Psoas muscle (tissue), 8 donors: ENCODE data around the gene GLE1. TPM values are rescaled to one million over a fixed set of nuclear protein-coding genes. Genes with fewer than 3 reads are reported as not detected.
A peak's percentile ranks its signal among the peaks of the same experiment; 100 is the strongest.
"Not testable (repeated sequence)": the region's sequence is repeated elsewhere in the genome, so short reads cannot be mapped to it uniquely, and the experiment has no call there.

Experiments
- ATAC-seq, 4 donors: fragments of 200-7000 bp; cut with Tn5 transposase; one replicate each; pipeline ENCODE4 v1.9.1; 2020; ENCODE audit warnings: moderate library complexity in 3 of 4, mild to moderate bottlenecking in 2 of 4
- DNase-seq, 2 donors: peaks; one replicate each; pipeline ENCODE4 v3.0.0-alpha.2; 2020
- H3K27ac ChIP-seq: fragments of 200-600 bp; one replicate; pipeline ENCODE4 v1.8.0; 2022
- H3K27me3 ChIP-seq, 3 donors: fragments of 200-600 bp in 1 of 3; one replicate each; pipeline versions ENCODE4 v1.6.1 to v1.8.0; 2013 to 2022; ENCODE audit warnings: low read length in 2 of 3, mild to moderate bottlenecking in 2 of 3, moderate library complexity in 1 of 3; ENCODE audit not compliant: insufficient read depth in 3 of 3
- H3K36me3 ChIP-seq, 2 donors: fragments of 200-600 bp in 1 of 2; one replicate each; pipeline versions ENCODE4 v1.6.1 to v1.8.0; 2013 to 2022; ENCODE audit warnings: low read depth in 1 of 2, mild to moderate bottlenecking in 1 of 2, moderate library complexity in 1 of 2; ENCODE audit not compliant: insufficient read depth in 1 of 2
- H3K4me1 ChIP-seq: fragments of 200-600 bp; one replicate; pipeline ENCODE4 v1.8.0; 2022
- H3K4me3 ChIP-seq: fragments of 200-600 bp; one replicate; pipeline ENCODE4 v1.8.0; 2022; ENCODE audit warnings: mild to moderate bottlenecking
- H3K9me3 ChIP-seq: fragments of 200-600 bp; one replicate; pipeline ENCODE4 v1.8.0; 2022
- CTCF ChIP-seq: fragments of 200-600 bp; IDR thresholded peaks from one replicate; pipeline ENCODE4 v1.8.0; 2022; ENCODE audit warnings: antibody characterized with exemption
- WGBS, 3 donors: extraction: QIAGEN DNeasy Blood & Tissue Kit; methylation state at CpG; one replicate each; pipeline versions ENCODE4 v1.1.6 to v1.1.7; 2013; 5-methylcytosine and 5-hydroxymethylcytosine counted together
- intact Hi-C, 2 donors: fragments of 100-400 bp; cut with DNase I; formaldehyde crosslinking; loops; one replicate each; pipeline versions ENCODE4 v1.11.0 to v1.14.2; 2022
- polyA plus RNA-seq, 3 donors: library from polyadenylated mRNA; stranded (reverse); fragments of 200-250 nt; gene quantifications; one replicate each; pipeline ENCODE4 v1.2.3, GENCODE V29; 2013
- total RNA-seq, 4 donors: library from RNA; stranded (reverse); fragmentation: NEBNext Ultra II Directional in 2 of 4; extraction: Animal tissue kit (Norgen Biotek cat#: 25700) in 2 of 4; gene quantifications; one replicate each; pipeline versions ENCODE4 v1.2.1 to v1.2.4, GENCODE V29; 2021 to 2023
- donor health status: healthy with polysubstance abuse.
- donor health status: DM: no; HTN: no; CAD: no; lungs with moderate emphysema.
- donor health status: Bipolar disorder and iron deficiency.
- donor health status: healthy.
- donor health status: DM: yes; HTN: yes; CAD: no.
- donor health status: DM: no; HTN: no; CAD: no.
- donor health status: DM: no; HTN: no; CAD: no.
- donor health status: DM: yes; HTN: yes; CAD: no.

GLE1 gene
- total and polyA plus RNA-seq, 7 donors, result 10.3 to 29.5 (median 22.1) TPM

GRCh38 chr9:128499920-128500319, 4.6 kb upstream of the GLE1 start:
- no peaks in the 10 kb centered on the region for H3K9me3 ChIP-seq
- no peak overlapping the region for H3K27ac ChIP-seq
- WGBS, 3 donors, result 91 to 95% (median 93%) methylated on average over 15 of the region's 15 CpGs
- intact Hi-C loops, result no loop called here
- no peaks in the 10 kb centered on the region for H3K27me3 ChIP-seq
- TF ChIP-seq CTCF, result no peak
- H3K4me1 ChIP-seq, result peaks cover 5% of the 10 kb centered on the region
- DNase-seq, result no peak
- no peak overlapping the region for H3K4me3 ChIP-seq
- peaks cover 3 to 48% of the 10 kb centered on the region in 2 donors for H3K36me3 ChIP-seq
- ATAC-seq, result no peak

DNA sequence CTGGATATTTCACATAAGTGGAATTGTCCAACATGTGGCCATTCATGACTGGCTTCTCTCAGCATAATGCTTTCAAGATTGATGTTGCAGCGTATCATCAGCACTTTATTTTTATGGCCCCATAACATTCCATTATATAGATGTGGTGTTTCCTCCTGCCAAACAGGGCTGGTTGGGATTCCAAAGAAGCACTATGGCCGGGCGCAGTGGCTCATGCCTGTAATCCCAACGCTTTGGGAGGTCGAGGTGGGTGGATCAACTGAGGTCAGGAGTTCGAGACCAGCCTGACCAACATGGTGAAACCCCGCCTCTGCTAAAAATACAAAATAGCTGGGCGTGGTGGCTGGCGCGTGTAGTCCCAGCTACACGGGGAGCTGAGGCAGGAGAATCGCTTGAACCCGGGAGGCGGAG, 1.1 kb upstream of the GLE1 start:
- H3K27ac ChIP-seq, H3K27me3 ChIP-seq, intact Hi-C loops, DNase-seq, H3K9me3 ChIP-seq, ATAC-seq: not testable (repeated sequence)
- Histone ChIP-seq H3K4me3 (peak overlapping the region; percentile 86), H3K36me3 (peaks cover 0 to 22% of the 10 kb centered on the region in 2 donors), H3K4me1 (peaks cover 17% of the 10 kb centered on the region)
- 51 to 54% (median 53%) methylated on average over 14 of the region's 14 CpGs for WGBS, 3 donors

DNA sequence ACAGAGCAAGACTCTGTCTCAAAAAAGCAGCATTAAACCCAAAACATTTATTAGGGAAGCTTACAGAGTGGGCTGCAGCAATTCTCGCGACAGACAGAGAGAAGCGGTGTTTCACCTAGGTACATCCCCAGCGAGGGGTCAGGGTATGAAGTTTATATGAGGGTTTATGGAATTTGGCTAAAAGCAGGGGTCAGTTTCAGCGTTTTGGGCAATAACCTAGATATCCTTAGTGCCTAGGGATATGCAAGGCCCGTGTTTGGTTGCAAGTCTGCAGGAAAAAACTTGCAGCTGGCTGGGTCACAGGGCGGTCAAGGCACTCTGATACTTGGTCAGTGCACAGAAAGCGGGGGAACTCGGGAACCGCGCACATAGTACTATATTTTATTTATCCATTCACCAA, 649 bp upstream of the GLE1 start:
- WGBS, 3 donors, result 12 to 14% (median 14%) methylated on average over 11 of the region's 11 CpGs
- H3K9me3 ChIP-seq, result no peaks in the 10 kb centered on the region
- H3K27me3 ChIP-seq, result no peaks in the 10 kb centered on the region
- ATAC-seq (peak in 3 of 4 donors; percentile 22 to 38 (median 35)), DNase-seq (peak in 1 of 2 donors; percentile 17)
- peaks cover 0 to 22% of the 10 kb centered on the region in 2 donors for H3K36me3 ChIP-seq
- H3K4me3 ChIP-seq, result peak overlapping the region; percentile 86
- TF ChIP-seq CTCF, result no peak
- intact Hi-C loops, result loop anchor here in 1 of 2 donors (1.0 to 2.0 kb wide), 3 partner anchors 48 to 65 kb away; partner anchors contain the start of genes ODF2 and SPTAN1
- peaks cover 17% of the 10 kb centered on the region for H3K4me1 ChIP-seq
- H3K27ac ChIP-seq, result peak overlapping the region; percentile 89

DNA sequence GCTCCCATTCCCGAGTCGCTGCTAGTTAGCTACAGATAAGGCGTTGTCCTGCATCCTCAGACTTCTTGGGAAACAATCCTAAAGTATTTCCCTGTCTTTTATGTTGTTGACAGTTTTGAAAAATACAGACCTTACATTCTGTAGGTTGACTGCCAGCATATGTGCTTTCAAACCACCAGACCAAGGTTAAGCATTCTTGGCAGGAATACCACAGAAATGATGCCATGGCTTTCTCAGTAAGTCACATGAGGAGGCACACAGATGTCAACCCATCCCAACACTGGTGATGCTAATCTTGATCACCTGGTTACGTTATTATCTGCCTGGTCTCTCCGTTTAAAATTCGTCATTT, 871 bp downstream of the GLE1 start:
- intact Hi-C loops, result loop anchor here in 1 of 2 donors (2.0 kb wide), 2 partner anchors 47 to 67 kb away; partner anchors contain the start of gene SPTAN1
- Histone ChIP-seq H3K27ac (peak overlapping the region; percentile 89), H3K36me3 (peaks cover 0 to 24% of the 10 kb centered on the region in 2 donors), H3K4me3 (peak overlapping the region; percentile 86), H3K9me3 (no peaks in the 10 kb centered on the region), H3K27me3 (no peaks in the 10 kb centered on the region), H3K4me1 (peaks cover 17% of the 10 kb centered on the region)
- DNase-seq (no peak), ATAC-seq (peak in 1 of 4 donors; percentile 24)
- 18 to 24% (median 19%) methylated on average over 6 of the region's 6 CpGs for WGBS, 3 donors
- no peak for TF ChIP-seq CTCF

GRCh38 chr9:128505906-128506305, 1.4 kb downstream of the GLE1 start:
- DNase-seq, H3K27me3 ChIP-seq, H3K27ac ChIP-seq, H3K9me3 ChIP-seq, ATAC-seq: not testable (repeated sequence)
- 60 to 75% (median 64%) methylated on average over 12 of the region's 12 CpGs for WGBS, 3 donors
- peak overlapping the region; percentile 86 for H3K4me3 ChIP-seq
- peaks cover 0 to 27% of the 10 kb centered on the region in 2 donors for H3K36me3 ChIP-seq
- H3K4me1 ChIP-seq, result peaks cover 17% of the 10 kb centered on the region
- intact Hi-C loops, result loop anchor here in 1 of 2 donors (2.0 kb wide), 2 partner anchors 47 to 67 kb away; partner anchors contain the start of gene SPTAN1

DNA sequence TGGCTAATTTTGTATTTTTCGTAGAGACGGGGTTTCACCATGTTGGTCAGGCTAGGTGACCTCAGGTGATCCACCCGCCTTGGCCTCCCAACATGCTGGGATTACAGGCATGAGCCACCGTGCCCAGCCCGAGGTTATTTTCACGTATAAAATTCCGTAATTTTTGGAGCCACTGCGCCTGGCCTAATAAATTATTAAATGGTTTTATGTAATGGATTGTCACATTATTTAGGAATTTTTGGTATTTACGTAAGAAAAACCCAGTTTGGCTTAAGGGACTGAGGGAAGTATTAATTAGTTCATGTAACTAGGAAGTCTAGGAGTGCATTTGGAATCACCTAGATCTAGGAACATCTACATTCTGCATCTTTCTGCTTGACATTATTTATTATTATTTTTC, 8.3 kb downstream of the GLE1 start:
- intact Hi-C loops, result no loop called here
- no peak for ATAC-seq
- WGBS, 3 donors, result 88 to 95% (median 91%) methylated on average over 9 of the region's 9 CpGs
- H3K27me3 ChIP-seq, result no peaks in the 10 kb centered on the region
- H3K4me3 ChIP-seq, result no peak overlapping the region
- H3K36me3 ChIP-seq, result peaks cover 5 to 95% of the 10 kb centered on the region in 2 donors
- no peak overlapping the region for H3K27ac ChIP-seq
- H3K9me3 ChIP-seq, result no peaks in the 10 kb centered on the region
- TF ChIP-seq CTCF, result no peak
- no peaks in the 10 kb centered on the region for H3K4me1 ChIP-seq
- DNase-seq, result no peak
